ENCODE measurements around the gene CHST9. TPM values are rescaled to one million over a fixed set of nuclear protein-coding genes. Genes with fewer than 3 reads are reported as not detected.

Gene CHST9
- total and polyA plus RNA-seq, 2 of the 13 experiments (the other 11 are each of a cell fraction or from before 2014, with no cell fraction given): 3.2 to 9.6 TPM

GRCh38 chr18:26875040-26875654, 310.0 kb downstream of the CHST9 start (continued):
- peak; percentile 55; the same call in 1 of the 2 replicates for TF ChIP-seq TEF (CRISPR knock-in tag; IDR thresholded peaks at IDR 0.05)
- TF ChIP-seq, protein P1, sequence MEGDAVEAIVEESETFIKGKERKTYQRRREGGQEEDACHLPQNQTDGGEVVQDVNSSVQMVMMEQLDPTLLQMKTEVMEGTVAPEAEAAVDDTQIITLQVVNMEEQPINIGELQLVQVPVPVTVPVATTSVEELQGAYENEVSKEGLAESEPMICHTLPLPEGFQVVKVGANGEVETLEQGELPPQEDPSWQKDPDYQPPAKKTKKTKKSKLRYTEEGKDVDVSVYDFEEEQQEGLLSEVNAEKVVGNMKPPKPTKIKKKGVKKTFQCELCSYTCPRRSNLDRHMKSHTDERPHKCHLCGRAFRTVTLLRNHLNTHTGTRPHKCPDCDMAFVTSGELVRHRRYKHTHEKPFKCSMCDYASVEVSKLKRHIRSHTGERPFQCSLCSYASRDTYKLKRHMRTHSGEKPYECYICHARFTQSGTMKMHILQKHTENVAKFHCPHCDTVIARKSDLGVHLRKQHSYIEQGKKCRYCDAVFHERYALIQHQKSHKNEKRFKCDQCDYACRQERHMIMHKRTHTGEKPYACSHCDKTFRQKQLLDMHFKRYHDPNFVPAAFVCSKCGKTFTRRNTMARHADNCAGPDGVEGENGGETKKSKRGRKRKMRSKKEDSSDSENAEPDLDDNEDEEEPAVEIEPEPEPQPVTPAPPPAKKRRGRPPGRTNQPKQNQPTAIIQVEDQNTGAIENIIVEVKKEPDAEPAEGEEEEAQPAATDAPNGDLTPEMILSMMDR (CRISPR knock-in tag; IDR thresholded peaks at IDR 0.05): no peak
- no peak for TF ChIP-seq SOX6 (IDR thresholded peaks at IDR 0.05)
- TF ChIP-seq SOX6 (CRISPR knock-in tag; IDR thresholded peaks at IDR 0.05): peak; percentile 33; the same call in 1 of the 2 replicates
- TF ChIP-seq, protein P2, sequence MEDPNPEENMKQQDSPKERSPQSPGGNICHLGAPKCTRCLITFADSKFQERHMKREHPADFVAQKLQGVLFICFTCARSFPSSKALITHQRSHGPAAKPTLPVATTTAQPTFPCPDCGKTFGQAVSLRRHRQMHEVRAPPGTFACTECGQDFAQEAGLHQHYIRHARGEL (CRISPR knock-in tag; IDR thresholded peaks at IDR 0.05): no peak
- no peak for TF ChIP-seq ZFYVE20 (CRISPR knock-in tag; IDR thresholded peaks at IDR 0.05; ENCODE audit: borderline replicate concordance, low read depth)
- peak; percentile 28; the same call in 1 of the 2 replicates for TF ChIP-seq FOXO1 (CRISPR knock-in tag; IDR thresholded peaks at IDR 0.05)
- TF ChIP-seq GATA4 (IDR thresholded peaks at IDR 0.05; ENCODE audit: borderline replicate concordance, low read depth): no peak
- no peak for TF ChIP-seq ZBTB43 (CRISPR knock-in tag; conservative IDR thresholded peaks at IDR 0.05)
- TF ChIP-seq, protein P3, sequence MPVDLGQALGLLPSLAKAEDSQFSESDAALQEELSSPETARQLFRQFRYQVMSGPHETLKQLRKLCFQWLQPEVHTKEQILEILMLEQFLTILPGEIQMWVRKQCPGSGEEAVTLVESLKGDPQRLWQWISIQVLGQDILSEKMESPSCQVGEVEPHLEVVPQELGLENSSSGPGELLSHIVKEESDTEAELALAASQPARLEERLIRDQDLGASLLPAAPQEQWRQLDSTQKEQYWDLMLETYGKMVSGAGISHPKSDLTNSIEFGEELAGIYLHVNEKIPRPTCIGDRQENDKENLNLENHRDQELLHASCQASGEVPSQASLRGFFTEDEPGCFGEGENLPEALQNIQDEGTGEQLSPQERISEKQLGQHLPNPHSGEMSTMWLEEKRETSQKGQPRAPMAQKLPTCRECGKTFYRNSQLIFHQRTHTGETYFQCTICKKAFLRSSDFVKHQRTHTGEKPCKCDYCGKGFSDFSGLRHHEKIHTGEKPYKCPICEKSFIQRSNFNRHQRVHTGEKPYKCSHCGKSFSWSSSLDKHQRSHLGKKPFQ (CRISPR knock-in tag; IDR thresholded peaks at IDR 0.05; ENCODE audit: insufficient replicate concordance): no peak
- TF ChIP-seq, protein P4, sequence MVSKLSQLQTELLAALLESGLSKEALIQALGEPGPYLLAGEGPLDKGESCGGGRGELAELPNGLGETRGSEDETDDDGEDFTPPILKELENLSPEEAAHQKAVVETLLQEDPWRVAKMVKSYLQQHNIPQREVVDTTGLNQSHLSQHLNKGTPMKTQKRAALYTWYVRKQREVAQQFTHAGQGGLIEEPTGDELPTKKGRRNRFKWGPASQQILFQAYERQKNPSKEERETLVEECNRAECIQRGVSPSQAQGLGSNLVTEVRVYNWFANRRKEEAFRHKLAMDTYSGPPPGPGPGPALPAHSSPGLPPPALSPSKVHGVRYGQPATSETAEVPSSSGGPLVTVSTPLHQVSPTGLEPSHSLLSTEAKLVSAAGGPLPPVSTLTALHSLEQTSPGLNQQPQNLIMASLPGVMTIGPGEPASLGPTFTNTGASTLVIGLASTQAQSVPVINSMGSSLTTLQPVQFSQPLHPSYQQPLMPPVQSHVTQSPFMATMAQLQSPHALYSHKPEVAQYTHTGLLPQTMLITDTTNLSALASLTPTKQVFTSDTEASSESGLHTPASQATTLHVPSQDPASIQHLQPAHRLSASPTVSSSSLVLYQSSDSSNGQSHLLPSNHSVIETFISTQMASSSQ (IDR thresholded peaks at IDR 0.05; ENCODE audit: low read depth): no peak
- TF ChIP-seq, protein P4 (CRISPR knock-in tag; IDR thresholded peaks at IDR 0.05; ENCODE audit: borderline replicate concordance): no peak
- TF ChIP-seq PBX3 (CRISPR knock-in tag; IDR thresholded peaks at IDR 0.05; ENCODE audit: borderline replicate concordance): no peak
- no peak for TF ChIP-seq HOXD1 (CRISPR knock-in tag; IDR thresholded peaks at IDR 0.05)
- TF ChIP-seq ELF4 (CRISPR knock-in tag; IDR thresholded peaks at IDR 0.05; ENCODE audit: borderline replicate concordance): no peak
- no peak for TF ChIP-seq SMARCC2 (IDR thresholded peaks at IDR 0.05)
- TF ChIP-seq IKZF4 (CRISPR knock-in tag; IDR thresholded peaks at IDR 0.05; ENCODE audit: borderline replicate concordance, low read depth, not compliant biosample characterization): no peak
